GM12878 (cell line): ENCODE results near the gene SLC38A2. TPM values are rescaled to one million over a fixed set of nuclear protein-coding genes. Genes with fewer than 3 reads are reported as not detected.

Experiments
- ATAC-seq: fragments of 200-7000 bp; cut with Tn5 transposase; 3 replicates; pipeline ENCODE4 v1.9.1; 2020; ENCODE audit warnings: mild to moderate bottlenecking, moderate library complexity
- BruUV-seq: library from RNA; stranded (reverse); fragments of 400-500 nt; replicated peaks from 2 replicates; lab custom pipeline; 2021; lab: Mats Ljungman, UMichigan
- CTCF ChIA-PET: fragments of 300-600 bp; sonication (Branson Sonifier 250); formaldehyde crosslinking; extraction: SDS; loops from one replicate; lab custom pipeline; 2021; ENCODE audit warnings: inconsistent platforms; lab: Yijun Ruan, JAX
- POLR2A ChIA-PET: fragments of 350-600 bp; formaldehyde crosslinking; extraction: SDS; loops from one replicate; lab custom pipeline; 2021; ENCODE audit warnings: inconsistent platforms; lab: Charles Lee
- RAD21 ChIA-PET: fragments of 300-600 bp; sonication (Branson Sonifier 250); formaldehyde crosslinking; loops from one replicate; lab custom pipeline; 2023; ENCODE audit warnings: antibody characterized with exemption; ENCODE audit not compliant: unreplicated experiment; lab: Charles Lee
- SMC1A ChIA-PET: fragments of 300-600 bp; sonication (Branson Sonifier 250); formaldehyde crosslinking; loops from one replicate; lab custom pipeline; 2023; ENCODE audit not compliant: unreplicated experiment, uncharacterized antibody; lab: Charles Lee
- DNase-seq: peaks from one replicate; pipeline ENCODE4 v3.0.0-alpha.2; 2011; ENCODE audit warnings: low read depth, low spot score
- FAIRE-seq: peaks from 3 replicates; lab custom pipeline; 2011; peaks lifted over from hg19 to GRCh38; lab: Jason Lieb, UNC
- H2AFZ ChIP-seq: 2 replicates; pipeline ENCODE4 v1.6.0; 2011; ENCODE audit warnings: low read depth, low read length, control low read depth; ENCODE audit not compliant: control insufficient read depth
- H3K27ac ChIP-seq: 2 replicates; pipeline ENCODE4 v1.5.1; 2011; ENCODE audit warnings: control low read depth; ENCODE audit not compliant: control insufficient read depth, insufficient read depth
- H3K27me3 ChIP-seq, 2 experiments: replicated peaks in 1 of 2; 2 replicates each; pipeline versions ENCODE4 v1.6.0 to v1.6.1; 2011; ENCODE audit warnings: low read length in 1 of 2; ENCODE audit not compliant: control insufficient read depth in 2 of 2, insufficient read depth in 2 of 2
- H3K36me3 ChIP-seq, 2 experiments: 2 replicates each; pipeline ENCODE4 v1.5.1; 2011; ENCODE audit warnings: low read length in 1 of 2; ENCODE audit not compliant: control insufficient read depth in 2 of 2, insufficient read depth in 2 of 2
- H3K4me1 ChIP-seq: 2 replicates; pipeline ENCODE4 v1.6.1; 2011; ENCODE audit warnings: mild to moderate bottlenecking, low read length, moderate library complexity, mixed read lengths; ENCODE audit not compliant: control insufficient read depth, insufficient read depth
- H3K4me2 ChIP-seq: 2 replicates; pipeline ENCODE4 v1.6.0; 2011; ENCODE audit warnings: control low read depth; ENCODE audit not compliant: control insufficient read depth, insufficient read depth
- H3K4me3 ChIP-seq: fragments of 200-600 bp; sonication (generic); 2 replicates; pipeline ENCODE4 v1.5.1; 2016
- H3K79me2 ChIP-seq: 2 replicates; pipeline ENCODE4 v1.6.0; 2011; ENCODE audit warnings: low read length; ENCODE audit not compliant: control insufficient read depth, insufficient read depth
- H3K9ac ChIP-seq: 2 replicates; pipeline ENCODE4 v1.8.0; 2011; ENCODE audit warnings: low read length, control low read depth, mixed read lengths; ENCODE audit not compliant: control insufficient read depth, insufficient read depth
- H3K9me3 ChIP-seq: replicated peaks from 3 replicates; pipeline ENCODE4 v1.5.1; 2011; ENCODE audit warnings: mild to moderate bottlenecking, low read length; ENCODE audit not compliant: control insufficient read depth, insufficient read depth
- H4K20me1 ChIP-seq: 2 replicates; pipeline ENCODE4 v1.6.0; 2011; ENCODE audit not compliant: control insufficient read depth, insufficient read depth
- CTCF ChIP-seq, 3 experiments: IDR thresholded peaks in 2 of 3; conservative IDR thresholded peaks in 1 of 3; 2 replicates each; pipeline ENCODE4 v1.5.1; 2011; ENCODE audit warnings: low read depth in 3 of 3, low read length in 3 of 3, mild to moderate bottlenecking in 3 of 3, control low read depth in 2 of 3, moderate library complexity in 2 of 3, inconsistent platforms in 1 of 3, mixed read lengths in 1 of 3; ENCODE audit not compliant: control insufficient read depth in 2 of 3, insufficient read depth in 1 of 3; ENCODE audit errors: extremely low read depth in 1 of 3
- E2F4 ChIP-seq: IDR thresholded peaks from 2 replicates; pipeline ENCODE4 v1.6.1; 2012; ENCODE audit warnings: low read depth, low read length, improper control_type of control experiment
- E2F8 ChIP-seq: fragments of 450-650 bp; IDR thresholded peaks from 2 replicates; pipeline ENCODE4 v1.6.1; 2018; ENCODE audit warnings: mild to moderate bottlenecking, low read depth, moderate library complexity; ENCODE audit not compliant: partially characterized antibody
- NFYB ChIP-seq: IDR thresholded peaks from 2 replicates; pipeline ENCODE4 v1.6.1; 2011; ENCODE audit warnings: low read depth, mild to moderate bottlenecking, low read length, improper control_type of control experiment, moderate library complexity; ENCODE audit not compliant: insufficient read depth
- PBX3 ChIP-seq: IDR thresholded peaks from 2 replicates; pipeline ENCODE4 v1.6.1; 2011; ENCODE audit warnings: mild to moderate bottlenecking, low read depth, low read length, moderate library complexity; ENCODE audit not compliant: insufficient replicate concordance
- POLR2A ChIP-seq: IDR thresholded peaks from 2 replicates; pipeline ENCODE4 v1.6.1; 2011; ENCODE audit warnings: low read depth, mild to moderate bottlenecking, low read length
- RELB ChIP-seq: fragments of 450-650 bp; IDR thresholded peaks from 2 replicates; pipeline ENCODE4 v1.6.1; 2017; ENCODE audit warnings: low read depth, mild to moderate bottlenecking, moderate library complexity
- STAT1 ChIP-seq: fragments of 450-650 bp; conservative IDR thresholded peaks from 2 replicates; pipeline ENCODE4 v1.6.1; 2014; ENCODE audit warnings: antibody characterized with exemption, mild to moderate bottlenecking
- WGBS: methylation state at CpG from one replicate; pipeline ENCODE4 v1.1.6; 2016; ENCODE audit warnings: low lambda C conversion rate; ENCODE audit not compliant: insufficient replicate concordance, insufficient coverage; ENCODE audit errors: missing lambda C conversion rate; 5-methylcytosine and 5-hydroxymethylcytosine counted together
- in situ Hi-C: fragments of 300-500 bp; cut with MboI; formaldehyde crosslinking; loops from 9 replicates; pipeline ENCODE4 v1.14.3; 2018; ENCODE audit warnings: mixed read lengths
- intact Hi-C: fragments of 100-400 bp; cut with micrococcal nuclease; formaldehyde crosslinking; loops from one replicate; pipeline ENCODE4 v1.14.2; 2022; ENCODE audit not compliant: unreplicated experiment
- polyA plus RNA-seq, 11 experiments: library from polyadenylated mRNA; depleted of rRNA in 4 of 11; unstranded in 6 of 11; stranded (reverse) in 5 of 11; fragments of >200 nt; fragmentation: Nextera tagmentation in 4 of 11; fragmentation: Illumina TruSeq in 1 of 11; extraction: Ambion mirVana in 4 of 11; extraction: Trizol in 1 of 11; gene quantifications; 1 replicate in 1 of 11; 2 replicates in 10 of 11; pipeline versions ENCODE4 v1.2.1 to v1.2.3, GENCODE V29; 2011 to 2016; ENCODE audit warnings: inconsistent platforms in 2 of 11, missing spikeins in 2 of 11, low read depth in 1 of 11
- total RNA-seq, 4 experiments: library from RNA; depleted of rRNA in 3 of 4; stranded (reverse); fragments of >200 nt in 3 of 4; fragmentation: Illumina TruSeq in 1 of 4; extraction: Trizol in 1 of 4; gene quantifications; 2 replicates each; pipeline versions ENCODE4 v1.2.1 to v1.2.3, GENCODE V29; 2013 to 2021

The SLC38A2 gene
- total and polyA plus RNA-seq, 10 of the 15 experiments (the other 5 are each of a cell fraction or from before 2014, with no cell fraction given), result 36.2 to 118 (median 79.8) TPM

GRCh38 chr12:46410495-46410894 lies 37.9 kb upstream of the SLC38A2 start:
- 91% methylated on average over 3 of the region's 3 CpGs for WGBS
- ChIA-PET CTCF (no interaction called here), SMC1A (interaction anchor here (0.6 to 2.2 kb wide), 3 partner anchors 18 to 21 kb away, joined by 3 to 6 read pairs (median 5); no protein-coding TSS in a partner anchor), RAD21 (interaction anchor here (1.0 kb wide), 1 partner anchor 23 kb away, joined by 3 read pairs; no protein-coding TSS in a partner anchor), POLR2A (interaction anchor here (1.2 kb wide), 1 partner anchor 20 kb away, joined by 3 read pairs; no protein-coding TSS in a partner anchor)
- Histone ChIP-seq H3K27ac (no peak overlapping the region), H3K4me1 (no peaks in the 10 kb centered on the region), H3K79me2 (no peaks in the 10 kb centered on the region), H3K4me3 (no peak overlapping the region), H2AFZ (no peak overlapping the region), H3K4me2 (no peak overlapping the region), H4K20me1 (no peaks in the 10 kb centered on the region), H3K9ac (no peak overlapping the region), H3K36me3 (no peaks in the 10 kb centered on the region), H3K27me3 (no peaks in the 10 kb centered on the region), H3K9me3 (peaks cover 2% of the 10 kb centered on the region; the same call in 2 of the 3 replicates)
- TF ChIP-seq CTCF (IDR thresholded peaks at IDR 0.05 in 2 of 3, conservative IDR thresholded peaks at IDR 0.05 in 1 of 3; ENCODE audit: control insufficient read depth in 2 of 3, extremely low read depth in 1 of 3, insufficient read depth in 1 of 3, low read depth in 3 of 3, low read length in 3 of 3), result no peak
- no peak for TF ChIP-seq RELB
- no peak for TF ChIP-seq POLR2A
- no peak for TF ChIP-seq E2F4
- TF ChIP-seq E2F8, result no peak
- no peak for TF ChIP-seq NFYB
- no peak for TF ChIP-seq STAT1
- TF ChIP-seq PBX3, result no peak
- DNase-seq, result no peak
- intact Hi-C loops, result no loop called here
- no peak for ATAC-seq
- no TSS peak for BruUV-seq
- in situ Hi-C loops, result no loop called here
- no peak for FAIRE-seq
